ENCODE data around the gene CRACDL.

GRCh38 chr2:98806236-98806697 lies 129.8 kb downstream of the CRACDL start:
- TF ChIP-seq CTCF (IDR thresholded peaks at IDR 0.05): no peak
- no peak for TF ChIP-seq POLR2AphosphoS5 (IDR thresholded peaks at IDR 0.05; ENCODE audit: low read depth, low read length)
- no peak for TF ChIP-seq REST (IDR thresholded peaks at IDR 0.05; ENCODE audit: insufficient read depth in 1 of 2, low read depth in 2 of 2, low read length in 1 of 2)
- TF ChIP-seq SIN3A (IDR thresholded peaks at IDR 0.05; ENCODE audit: borderline replicate concordance, insufficient read depth, low read depth, low read length): no peak

Data from Panc1 (cell line).